ENCODE measurements around the gene LIPG.

GRCh38 chr18:49631146-49631866 lies 69.4 kb downstream of the LIPG start:
- TF ChIP-seq POLR2AphosphoS5 (IDR thresholded peaks at IDR 0.05): no peak
- TF ChIP-seq CTCF (IDR thresholded peaks at IDR 0.05): no peak

All from prostate gland (tissue), 2 donors.